GM12878 (cell line): ENCODE results near the gene PRSS8. TPM values are rescaled to one million over a fixed set of nuclear protein-coding genes. Genes with fewer than 3 reads are reported as not detected.

ENCODE experiments used
- ATAC-seq: fragments of 200-7000 bp; cut with Tn5 transposase; 3 replicates; pipeline ENCODE4 v1.9.1; 2020; ENCODE audit warnings: mild to moderate bottlenecking, moderate library complexity
- BruUV-seq: library from RNA; stranded (reverse); fragments of 400-500 nt; replicated peaks from 2 replicates; lab custom pipeline; 2021; lab: Mats Ljungman, UMichigan
- CTCF ChIA-PET: fragments of 300-600 bp; sonication (Branson Sonifier 250); formaldehyde crosslinking; extraction: SDS; loops from one replicate; lab custom pipeline; 2021; ENCODE audit warnings: inconsistent platforms; lab: Yijun Ruan, JAX
- POLR2A ChIA-PET: fragments of 350-600 bp; formaldehyde crosslinking; extraction: SDS; loops from one replicate; lab custom pipeline; 2021; ENCODE audit warnings: inconsistent platforms; lab: Charles Lee
- RAD21 ChIA-PET: fragments of 300-600 bp; sonication (Branson Sonifier 250); formaldehyde crosslinking; loops from one replicate; lab custom pipeline; 2023; ENCODE audit warnings: antibody characterized with exemption; ENCODE audit not compliant: unreplicated experiment; lab: Charles Lee
- SMC1A ChIA-PET: fragments of 300-600 bp; sonication (Branson Sonifier 250); formaldehyde crosslinking; loops from one replicate; lab custom pipeline; 2023; ENCODE audit not compliant: unreplicated experiment, uncharacterized antibody; lab: Charles Lee
- DNase-seq: peaks from one replicate; pipeline ENCODE4 v3.0.0-alpha.2; 2011; ENCODE audit warnings: low read depth, low spot score
- FAIRE-seq: peaks from 3 replicates; lab custom pipeline; 2011; peaks lifted over from hg19 to GRCh38; lab: Jason Lieb, UNC
- H2AFZ ChIP-seq: 2 replicates; pipeline ENCODE4 v1.6.0; 2011; ENCODE audit warnings: low read depth, low read length, control low read depth; ENCODE audit not compliant: control insufficient read depth
- H3K27ac ChIP-seq: 2 replicates; pipeline ENCODE4 v1.5.1; 2011; ENCODE audit warnings: control low read depth; ENCODE audit not compliant: control insufficient read depth, insufficient read depth
- H3K27me3 ChIP-seq, 2 experiments: replicated peaks in 1 of 2; 2 replicates each; pipeline versions ENCODE4 v1.6.0 to v1.6.1; 2011; ENCODE audit warnings: low read length in 1 of 2; ENCODE audit not compliant: control insufficient read depth in 2 of 2, insufficient read depth in 2 of 2
- H3K36me3 ChIP-seq, 2 experiments: 2 replicates each; pipeline ENCODE4 v1.5.1; 2011; ENCODE audit warnings: low read length in 1 of 2; ENCODE audit not compliant: control insufficient read depth in 2 of 2, insufficient read depth in 2 of 2
- H3K4me1 ChIP-seq: 2 replicates; pipeline ENCODE4 v1.6.1; 2011; ENCODE audit warnings: mild to moderate bottlenecking, low read length, moderate library complexity, mixed read lengths; ENCODE audit not compliant: control insufficient read depth, insufficient read depth
- H3K4me2 ChIP-seq: 2 replicates; pipeline ENCODE4 v1.6.0; 2011; ENCODE audit warnings: control low read depth; ENCODE audit not compliant: control insufficient read depth, insufficient read depth
- H3K4me3 ChIP-seq: fragments of 200-600 bp; sonication (generic); 2 replicates; pipeline ENCODE4 v1.5.1; 2016
- H3K79me2 ChIP-seq: 2 replicates; pipeline ENCODE4 v1.6.0; 2011; ENCODE audit warnings: low read length; ENCODE audit not compliant: control insufficient read depth, insufficient read depth
- H3K9ac ChIP-seq: 2 replicates; pipeline ENCODE4 v1.8.0; 2011; ENCODE audit warnings: low read length, control low read depth, mixed read lengths; ENCODE audit not compliant: control insufficient read depth, insufficient read depth
- H3K9me3 ChIP-seq: replicated peaks from 3 replicates; pipeline ENCODE4 v1.5.1; 2011; ENCODE audit warnings: mild to moderate bottlenecking, low read length; ENCODE audit not compliant: control insufficient read depth, insufficient read depth
- H4K20me1 ChIP-seq: 2 replicates; pipeline ENCODE4 v1.6.0; 2011; ENCODE audit not compliant: control insufficient read depth, insufficient read depth
- CBFB ChIP-seq: IDR thresholded peaks from 2 replicates; pipeline ENCODE4 v1.6.1; 2016; ENCODE audit warnings: antibody characterized with exemption, low read depth
- ESRRA ChIP-seq: IDR thresholded peaks from 2 replicates; pipeline ENCODE4 v1.6.1; 2012; ENCODE audit warnings: mild to moderate bottlenecking, low read length, improper control_type of control experiment
- FOS ChIP-seq: IDR thresholded peaks from 3 replicates; pipeline ENCODE4 v1.6.1; 2011; ENCODE audit warnings: borderline replicate concordance; ENCODE audit not compliant: insufficient read length; ENCODE audit errors: extremely low read depth
- IKZF2 ChIP-seq, 2 experiments: fragments of 450-650 bp; IDR thresholded peaks; 2 replicates each; pipeline ENCODE4 v1.6.1; 2017; ENCODE audit warnings: mild to moderate bottlenecking in 2 of 2, moderate library complexity in 2 of 2
- IRF4 ChIP-seq: IDR thresholded peaks from 2 replicates; pipeline ENCODE4 v1.6.1; 2011; ENCODE audit warnings: low read depth, low read length
- PML ChIP-seq: IDR thresholded peaks from 2 replicates; pipeline ENCODE4 v1.6.1; 2012; ENCODE audit warnings: low read length, inconsistent platforms
- RUNX3 ChIP-seq: IDR thresholded peaks from 2 replicates; pipeline ENCODE4 v1.6.1; 2012; ENCODE audit warnings: low read length, inconsistent platforms
- TCF12 ChIP-seq: IDR thresholded peaks from 2 replicates; pipeline ENCODE4 v1.6.1; 2011; ENCODE audit warnings: low read depth, mild to moderate bottlenecking, low read length
- ZSCAN29 ChIP-seq: fragments of 450-650 bp; IDR thresholded peaks from 2 replicates; pipeline ENCODE4 v1.6.1; 2017; ENCODE audit warnings: mild to moderate bottlenecking, moderate library complexity
- WGBS: methylation state at CpG from one replicate; pipeline ENCODE4 v1.1.6; 2016; ENCODE audit warnings: low lambda C conversion rate; ENCODE audit not compliant: insufficient replicate concordance, insufficient coverage; ENCODE audit errors: missing lambda C conversion rate; 5-methylcytosine and 5-hydroxymethylcytosine counted together
- in situ Hi-C: fragments of 300-500 bp; cut with MboI; formaldehyde crosslinking; loops from 9 replicates; pipeline ENCODE4 v1.14.3; 2018; ENCODE audit warnings: mixed read lengths
- intact Hi-C: fragments of 100-400 bp; cut with micrococcal nuclease; formaldehyde crosslinking; loops from one replicate; pipeline ENCODE4 v1.14.2; 2022; ENCODE audit not compliant: unreplicated experiment
- polyA plus RNA-seq, 11 experiments: library from polyadenylated mRNA; depleted of rRNA in 4 of 11; unstranded in 6 of 11; stranded (reverse) in 5 of 11; fragments of >200 nt; fragmentation: Nextera tagmentation in 4 of 11; fragmentation: Illumina TruSeq in 1 of 11; extraction: Ambion mirVana in 4 of 11; extraction: Trizol in 1 of 11; gene quantifications; 1 replicate in 1 of 11; 2 replicates in 10 of 11; pipeline versions ENCODE4 v1.2.1 to v1.2.3, GENCODE V29; 2011 to 2016; ENCODE audit warnings: inconsistent platforms in 2 of 11, missing spikeins in 2 of 11, low read depth in 1 of 11
- total RNA-seq, 4 experiments: library from RNA; depleted of rRNA in 3 of 4; stranded (reverse); fragments of >200 nt in 3 of 4; fragmentation: Illumina TruSeq in 1 of 4; extraction: Trizol in 1 of 4; gene quantifications; 2 replicates each; pipeline versions ENCODE4 v1.2.1 to v1.2.3, GENCODE V29; 2013 to 2021
- TF ChIP-seq, protein P1 (sequence below): fragments of 450-650 bp; IDR thresholded peaks from 2 replicates; pipeline ENCODE4 v1.6.1; 2018; ENCODE audit warnings: mild to moderate bottlenecking, low read depth, moderate library complexity; ENCODE audit not compliant: partially characterized antibody
- TF ChIP-seq, protein P2 (sequence below): fragments of 150-350 bp; IDR thresholded peaks from 2 replicates; pipeline ENCODE4 v1.6.1; 2016; ENCODE audit warnings: low read depth, low read length
- TF ChIP-seq, protein P3 (sequence below): IDR thresholded peaks from 2 replicates; pipeline ENCODE4 v1.6.1; 2012; ENCODE audit warnings: improper control_type of control experiment, low read depth, low read length; ENCODE audit not compliant: insufficient replicate concordance

PRSS8 gene
- total and polyA plus RNA-seq, 10 of the 15 experiments (the other 5 are each of a cell fraction or from before 2014, with no cell fraction given) = 0.33 to 0.58 TPM; not detected in 8

DNA sequence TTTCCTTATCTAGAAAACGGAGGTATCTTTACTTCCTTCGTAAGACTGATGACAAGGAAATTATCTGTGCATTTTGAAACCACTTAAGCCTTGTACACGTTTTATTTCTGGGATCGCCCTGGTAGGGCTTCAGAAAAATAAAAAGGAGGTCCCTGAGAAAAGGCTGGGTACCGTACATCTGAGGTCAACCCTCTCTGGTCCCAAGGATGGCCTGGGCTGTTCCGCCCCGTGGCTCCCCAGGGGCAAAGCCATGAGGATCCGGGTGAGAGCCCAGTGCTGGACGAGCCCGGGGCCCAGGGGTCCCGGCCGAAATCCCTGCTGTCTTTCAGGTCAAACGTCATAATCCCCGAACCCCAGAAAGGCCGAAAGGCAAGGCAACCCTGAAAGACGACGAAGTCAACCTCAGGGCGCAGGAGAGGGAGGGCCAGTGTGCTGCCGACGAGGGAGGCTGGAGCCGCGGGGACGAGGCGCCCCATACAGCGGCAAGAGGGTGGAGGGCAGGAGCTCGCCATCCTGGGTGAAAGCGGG is 43.8 kb upstream of the PRSS8 start:
- H3K36me3 ChIP-seq = peaks cover 8 to 12% of the 10 kb centered on the region in 2 experiments
- H2AFZ ChIP-seq = peak overlapping the region; percentile 64
- peak overlapping the region; percentile 76 for H3K4me3 ChIP-seq
- peak overlapping the region; percentile 91 for H3K9ac ChIP-seq
- intact Hi-C loops (no loop called here), in situ Hi-C loops (no loop called here)
- no TSS peak for BruUV-seq
- H3K27me3 ChIP-seq = no peaks in the 10 kb centered on the region
- ChIA-PET SMC1A (interaction anchor here (1.0 to 2.1 kb wide), 6 partner anchors 19 to 690 kb away, joined by 3 to 6 read pairs (median 4); partner anchors contain the start of genes ZNF646 and ZNF668), POLR2A (interaction anchor here (0.5 to 2.5 kb wide), 9 partner anchors 14 to 280 kb away, joined by 3 to 26 read pairs (median 4); partner anchors contain the start of genes ARMC5, KAT8, PYCARD and VKORC1), RAD21 (interaction anchor here (1.2 to 2.6 kb wide), 5 partner anchors 23 to 280 kb away, joined by 3 to 20 read pairs (median 5); partner anchors contain the start of genes ARMC5 and PYCARD), CTCF (interaction anchor here (1.4 to 2.9 kb wide), 6 partner anchors 24 to 281 kb away, joined by 3 to 13 read pairs (median 6); partner anchors contain the start of genes ARMC5, PYCARD and ZNF843)
- H3K27ac ChIP-seq = peak overlapping the region; percentile 98
- under 1% methylated on average over 27 of the region's 27 CpGs for WGBS
- FAIRE-seq = no peak
- peaks cover 48% of the 10 kb centered on the region for H3K79me2 ChIP-seq
- no peak for DNase-seq
- H3K4me2 ChIP-seq = peak overlapping the region; percentile 100
- peaks cover 26% of the 10 kb centered on the region for H4K20me1 ChIP-seq
- peaks cover 22% of the 10 kb centered on the region for H3K4me1 ChIP-seq
- H3K9me3 ChIP-seq = 0 out of 3 replicates have a peak, but pooled peaks cover 1% of the 10 kb centered on the region
- ATAC-seq = peak; percentile 1
- TF ChIP-seq, protein P1, sequence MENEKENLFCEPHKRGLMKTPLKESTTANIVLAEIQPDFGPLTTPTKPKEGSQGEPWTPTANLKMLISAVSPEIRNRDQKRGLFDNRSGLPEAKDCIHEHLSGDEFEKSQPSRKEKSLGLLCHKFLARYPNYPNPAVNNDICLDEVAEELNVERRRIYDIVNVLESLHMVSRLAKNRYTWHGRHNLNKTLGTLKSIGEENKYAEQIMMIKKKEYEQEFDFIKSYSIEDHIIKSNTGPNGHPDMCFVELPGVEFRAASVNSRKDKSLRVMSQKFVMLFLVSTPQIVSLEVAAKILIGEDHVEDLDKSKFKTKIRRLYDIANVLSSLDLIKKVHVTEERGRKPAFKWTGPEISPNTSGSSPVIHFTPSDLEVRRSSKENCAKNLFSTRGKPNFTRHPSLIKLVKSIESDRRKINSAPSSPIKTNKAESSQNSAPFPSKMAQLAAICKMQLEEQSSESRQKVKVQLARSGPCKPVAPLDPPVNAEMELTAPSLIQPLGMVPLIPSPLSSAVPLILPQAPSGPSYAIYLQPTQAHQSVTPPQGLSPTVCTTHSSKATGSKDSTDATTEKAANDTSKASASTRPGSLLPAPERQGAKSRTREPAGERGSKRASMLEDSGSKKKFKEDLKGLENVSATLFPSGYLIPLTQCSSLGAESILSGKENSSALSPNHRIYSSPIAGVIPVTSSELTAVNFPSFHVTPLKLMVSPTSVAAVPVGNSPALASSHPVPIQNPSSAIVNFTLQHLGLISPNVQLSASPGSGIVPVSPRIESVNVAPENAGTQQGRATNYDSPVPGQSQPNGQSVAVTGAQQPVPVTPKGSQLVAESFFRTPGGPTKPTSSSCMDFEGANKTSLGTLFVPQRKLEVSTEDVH = no peak
- TF ChIP-seq CBFB (no peak), RUNX3 (peak; percentile 76; the same call in 1 of the 2 replicates), ESRRA (no peak), FOS (no peak), IKZF2 (IDR thresholded peaks at IDR 0.05) (peak in 1 of 2 experiments; percentile 71; a peak in 2 of 4 replicates), ZSCAN29 (no peak), TCF12 (no peak), IRF4 (no peak), PML (no peak)
- TF ChIP-seq, protein P2, sequence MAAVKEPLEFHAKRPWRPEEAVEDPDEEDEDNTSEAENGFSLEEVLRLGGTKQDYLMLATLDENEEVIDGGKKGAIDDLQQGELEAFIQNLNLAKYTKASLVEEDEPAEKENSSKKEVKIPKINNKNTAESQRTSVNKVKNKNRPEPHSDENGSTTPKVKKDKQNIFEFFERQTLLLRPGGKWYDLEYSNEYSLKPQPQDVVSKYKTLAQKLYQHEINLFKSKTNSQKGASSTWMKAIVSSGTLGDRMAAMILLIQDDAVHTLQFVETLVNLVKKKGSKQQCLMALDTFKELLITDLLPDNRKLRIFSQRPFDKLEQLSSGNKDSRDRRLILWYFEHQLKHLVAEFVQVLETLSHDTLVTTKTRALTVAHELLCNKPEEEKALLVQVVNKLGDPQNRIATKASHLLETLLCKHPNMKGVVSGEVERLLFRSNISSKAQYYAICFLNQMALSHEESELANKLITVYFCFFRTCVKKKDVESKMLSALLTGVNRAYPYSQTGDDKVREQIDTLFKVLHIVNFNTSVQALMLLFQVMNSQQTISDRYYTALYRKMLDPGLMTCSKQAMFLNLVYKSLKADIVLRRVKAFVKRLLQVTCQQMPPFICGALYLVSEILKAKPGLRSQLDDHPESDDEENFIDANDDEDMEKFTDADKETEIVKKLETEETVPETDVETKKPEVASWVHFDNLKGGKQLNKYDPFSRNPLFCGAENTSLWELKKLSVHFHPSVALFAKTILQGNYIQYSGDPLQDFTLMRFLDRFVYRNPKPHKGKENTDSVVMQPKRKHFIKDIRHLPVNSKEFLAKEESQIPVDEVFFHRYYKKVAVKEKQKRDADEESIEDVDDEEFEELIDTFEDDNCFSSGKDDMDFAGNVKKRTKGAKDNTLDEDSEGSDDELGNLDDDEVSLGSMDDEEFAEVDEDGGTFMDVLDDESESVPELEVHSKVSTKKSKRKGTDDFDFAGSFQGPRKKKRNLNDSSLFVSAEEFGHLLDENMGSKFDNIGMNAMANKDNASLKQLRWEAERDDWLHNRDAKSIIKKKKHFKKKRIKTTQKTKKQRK = no peak
- TF ChIP-seq, protein P3, sequence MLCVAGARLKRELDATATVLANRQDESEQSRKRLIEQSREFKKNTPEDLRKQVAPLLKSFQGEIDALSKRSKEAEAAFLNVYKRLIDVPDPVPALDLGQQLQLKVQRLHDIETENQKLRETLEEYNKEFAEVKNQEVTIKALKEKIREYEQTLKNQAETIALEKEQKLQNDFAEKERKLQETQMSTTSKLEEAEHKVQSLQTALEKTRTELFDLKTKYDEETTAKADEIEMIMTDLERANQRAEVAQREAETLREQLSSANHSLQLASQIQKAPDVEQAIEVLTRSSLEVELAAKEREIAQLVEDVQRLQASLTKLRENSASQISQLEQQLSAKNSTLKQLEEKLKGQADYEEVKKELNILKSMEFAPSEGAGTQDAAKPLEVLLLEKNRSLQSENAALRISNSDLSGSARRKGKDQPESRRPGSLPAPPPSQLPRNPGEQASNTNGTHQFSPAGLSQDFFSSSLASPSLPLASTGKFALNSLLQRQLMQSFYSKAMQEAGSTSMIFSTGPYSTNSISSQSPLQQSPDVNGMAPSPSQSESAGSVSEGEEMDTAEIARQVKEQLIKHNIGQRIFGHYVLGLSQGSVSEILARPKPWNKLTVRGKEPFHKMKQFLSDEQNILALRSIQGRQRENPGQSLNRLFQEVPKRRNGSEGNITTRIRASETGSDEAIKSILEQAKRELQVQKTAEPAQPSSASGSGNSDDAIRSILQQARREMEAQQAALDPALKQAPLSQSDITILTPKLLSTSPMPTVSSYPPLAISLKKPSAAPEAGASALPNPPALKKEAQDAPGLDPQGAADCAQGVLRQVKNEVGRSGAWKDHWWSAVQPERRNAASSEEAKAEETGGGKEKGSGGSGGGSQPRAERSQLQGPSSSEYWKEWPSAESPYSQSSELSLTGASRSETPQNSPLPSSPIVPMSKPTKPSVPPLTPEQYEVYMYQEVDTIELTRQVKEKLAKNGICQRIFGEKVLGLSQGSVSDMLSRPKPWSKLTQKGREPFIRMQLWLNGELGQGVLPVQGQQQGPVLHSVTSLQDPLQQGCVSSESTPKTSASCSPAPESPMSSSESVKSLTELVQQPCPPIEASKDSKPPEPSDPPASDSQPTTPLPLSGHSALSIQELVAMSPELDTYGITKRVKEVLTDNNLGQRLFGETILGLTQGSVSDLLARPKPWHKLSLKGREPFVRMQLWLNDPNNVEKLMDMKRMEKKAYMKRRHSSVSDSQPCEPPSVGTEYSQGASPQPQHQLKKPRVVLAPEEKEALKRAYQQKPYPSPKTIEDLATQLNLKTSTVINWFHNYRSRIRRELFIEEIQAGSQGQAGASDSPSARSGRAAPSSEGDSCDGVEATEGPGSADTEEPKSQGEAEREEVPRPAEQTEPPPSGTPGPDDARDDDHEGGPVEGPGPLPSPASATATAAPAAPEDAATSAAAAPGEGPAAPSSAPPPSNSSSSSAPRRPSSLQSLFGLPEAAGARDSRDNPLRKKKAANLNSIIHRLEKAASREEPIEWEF = peak; percentile 12
